Measurements from ENCODE around the gene KDM6B.

KDM6B gene

GRCh38 chr17:7823581-7824001, 10.4 kb upstream of the KDM6B start:
- H3K4me1 ChIP-seq (ENCODE audit: control insufficient read depth, insufficient read depth, low read length): no peaks in the 10 kb centered on the region
- H3K4me3 ChIP-seq (ENCODE audit: low read depth, low read length): no peak overlapping the region
- POLR2A ChIA-PET: no interaction called here
- 0 out of 2 replicates have a peak, but pooled peaks have one; percentile 11 for TF ChIP-seq ZNF341 (tag by site-specific recombination; IDR thresholded peaks at IDR 0.05; ENCODE audit: low read depth)
- no peak for TF ChIP-seq ZNF202 (tag by site-specific recombination; IDR thresholded peaks at IDR 0.05; ENCODE audit: borderline replicate concordance)
- no peaks in the 10 kb centered on the region for H3K9me3 ChIP-seq (ENCODE audit: control insufficient read depth, insufficient read depth, low read depth, low read length)
- H3K27ac ChIP-seq (ENCODE audit: extremely low read depth, low read depth, low read length): no peak overlapping the region
- CTCF ChIA-PET: interaction anchor here (0.6 to 3.4 kb wide), 25 partner anchors 8 to 233 kb away, joined by 3 to 28 read pairs (median 4); partner anchors contain the start of genes KDM6B, NAA38 and TMEM88
- H3K36me3 ChIP-seq (ENCODE audit: control insufficient read depth in 2 of 2, insufficient read depth in 1 of 2, low read length in 2 of 2): no peaks in the 10 kb centered on the region

- Histone ChIP-seq H3K36me3 (ENCODE audit: control insufficient read depth in 2 of 2, insufficient read depth in 1 of 2, low read length in 2 of 2) (no peaks in the 10 kb centered on the region), H3K27ac (ENCODE audit: extremely low read depth, low read depth, low read length) (no peak overlapping the region), H3K4me1 (ENCODE audit: control insufficient read depth, insufficient read depth, low read length) (no peaks in the 10 kb centered on the region), H3K9me3 (ENCODE audit: control insufficient read depth, insufficient read depth, low read depth, low read length) (no peaks in the 10 kb centered on the region), H3K4me3 (ENCODE audit: low read depth, low read length) (no peak overlapping the region)
- ChIA-PET POLR2A (interaction anchor here (0.6 to 1.9 kb wide), 4 partner anchors 18 to 81 kb away, joined by 3 to 13 read pairs (median 7); partner anchors contain the start of gene NAA38), CTCF (interaction anchor here (0.6 to 3.4 kb wide), 23 partner anchors 9 to 233 kb away, joined by 3 to 39 read pairs (median 4); partner anchors contain the start of genes CYB5D1, KDM6B, NAA38 and TMEM88)
- no peak for TF ChIP-seq ZNF692 (tag by site-specific recombination; IDR thresholded peaks at IDR 0.05)
- no peak for TF ChIP-seq ZNF391 (tag by site-specific recombination; IDR thresholded peaks at IDR 0.05; ENCODE audit: borderline replicate concordance, low read depth)
- no peak for TF ChIP-seq ZNF266 (tag by site-specific recombination; IDR thresholded peaks at IDR 0.05; ENCODE audit: low read depth)
- TF ChIP-seq SP2 (tag by site-specific recombination; IDR thresholded peaks at IDR 0.05): no peak
- TF ChIP-seq ZSCAN18 (tag by site-specific recombination; IDR thresholded peaks at IDR 0.05): no peak
- TF ChIP-seq ZNF629 (tag by site-specific recombination; IDR thresholded peaks at IDR 0.05): no peak
- no peak for TF ChIP-seq ZEB2 (tag by site-specific recombination; IDR thresholded peaks at IDR 0.05)
- TF ChIP-seq, protein P1, sequence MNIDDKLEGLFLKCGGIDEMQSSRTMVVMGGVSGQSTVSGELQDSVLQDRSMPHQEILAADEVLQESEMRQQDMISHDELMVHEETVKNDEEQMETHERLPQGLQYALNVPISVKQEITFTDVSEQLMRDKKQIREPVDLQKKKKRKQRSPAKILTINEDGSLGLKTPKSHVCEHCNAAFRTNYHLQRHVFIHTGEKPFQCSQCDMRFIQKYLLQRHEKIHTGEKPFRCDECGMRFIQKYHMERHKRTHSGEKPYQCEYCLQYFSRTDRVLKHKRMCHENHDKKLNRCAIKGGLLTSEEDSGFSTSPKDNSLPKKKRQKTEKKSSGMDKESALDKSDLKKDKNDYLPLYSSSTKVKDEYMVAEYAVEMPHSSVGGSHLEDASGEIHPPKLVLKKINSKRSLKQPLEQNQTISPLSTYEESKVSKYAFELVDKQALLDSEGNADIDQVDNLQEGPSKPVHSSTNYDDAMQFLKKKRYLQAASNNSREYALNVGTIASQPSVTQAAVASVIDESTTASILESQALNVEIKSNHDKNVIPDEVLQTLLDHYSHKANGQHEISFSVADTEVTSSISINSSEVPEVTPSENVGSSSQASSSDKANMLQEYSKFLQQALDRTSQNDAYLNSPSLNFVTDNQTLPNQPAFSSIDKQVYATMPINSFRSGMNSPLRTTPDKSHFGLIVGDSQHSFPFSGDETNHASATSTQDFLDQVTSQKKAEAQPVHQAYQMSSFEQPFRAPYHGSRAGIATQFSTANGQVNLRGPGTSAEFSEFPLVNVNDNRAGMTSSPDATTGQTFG (tag by site-specific recombination; IDR thresholded peaks at IDR 0.05; ENCODE audit: borderline replicate concordance): no peak
- no peak for TF ChIP-seq ZNF510 (tag by site-specific recombination; IDR thresholded peaks at IDR 0.05; ENCODE audit: insufficient replicate concordance)
- TF ChIP-seq, protein P2, sequence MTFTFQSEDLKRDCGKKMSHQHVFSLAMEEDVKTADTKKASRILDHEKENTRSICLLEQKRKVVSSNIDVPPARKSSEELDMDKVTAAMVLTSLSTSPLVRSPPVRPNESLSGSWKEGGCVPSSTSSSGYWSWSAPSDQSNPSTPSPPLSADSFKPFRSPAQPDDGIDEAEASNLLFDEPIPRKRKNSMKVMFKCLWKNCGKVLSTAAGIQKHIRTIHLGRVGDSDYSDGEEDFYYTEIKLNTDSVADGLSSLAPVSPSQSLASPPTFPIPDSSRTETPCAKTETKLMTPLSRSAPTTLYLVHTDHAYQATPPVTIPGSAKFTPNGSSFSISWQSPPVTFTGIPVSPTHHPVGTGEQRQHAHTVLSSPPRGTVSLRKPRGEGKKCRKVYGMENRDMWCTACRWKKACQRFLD (tag by site-specific recombination; IDR thresholded peaks at IDR 0.05): no peak
- no peak for TF ChIP-seq ZNF335 (tag by site-specific recombination; conservative IDR thresholded peaks at IDR 0.05)
- TF ChIP-seq BCL11A (tag by site-specific recombination; IDR thresholded peaks at IDR 0.05; ENCODE audit: low read depth): no peak
- no peak for TF ChIP-seq TCF7L2 (IDR thresholded peaks at IDR 0.05; ENCODE audit: borderline replicate concordance, low read depth, low read length)
- no peak for TF ChIP-seq ZNF791 (tag by site-specific recombination; IDR thresholded peaks at IDR 0.05)
These were observed 9.7 kb upstream of the KDM6B start for GRCh38 chr17:7824021-7824924.
